ENCODE measurements around the gene CRYGS.
A peak's percentile ranks its signal among the peaks of the same experiment; 100 is the strongest.

CRYGS gene

GRCh38 chr3:186551387-186551786, 7.2 kb upstream of the CRYGS start:
- TF ChIP-seq RAD21 (IDR thresholded peaks at IDR 0.05; ENCODE audit: low read depth) (no peak), TAF1 (IDR thresholded peaks at IDR 0.05; ENCODE audit: low read depth) (no peak), NFIC (IDR thresholded peaks at IDR 0.05) (no peak), TCF12 (IDR thresholded peaks at IDR 0.05; ENCODE audit: low read depth) (no peak), CEBPB (IDR thresholded peaks at IDR 0.05) (no peak), FOXM1 (IDR thresholded peaks at IDR 0.05; ENCODE audit: borderline replicate concordance, low read depth) (no peak), YY1 (IDR thresholded peaks at IDR 0.05; ENCODE audit: low read depth) (no peak), ZBTB7A (IDR thresholded peaks at IDR 0.05; ENCODE audit: low read depth) (no peak), CREB1 (IDR thresholded peaks at IDR 0.05; ENCODE audit: low read depth) (no peak), MAX (IDR thresholded peaks at IDR 0.05) (no peak), EP300 (IDR thresholded peaks at IDR 0.05; ENCODE audit: borderline replicate concordance) (no peak), TEAD4 (IDR thresholded peaks at IDR 0.05) (no peak), EGR1 (IDR thresholded peaks at IDR 0.05) (no peak)
- TF ChIP-seq, protein P1, sequence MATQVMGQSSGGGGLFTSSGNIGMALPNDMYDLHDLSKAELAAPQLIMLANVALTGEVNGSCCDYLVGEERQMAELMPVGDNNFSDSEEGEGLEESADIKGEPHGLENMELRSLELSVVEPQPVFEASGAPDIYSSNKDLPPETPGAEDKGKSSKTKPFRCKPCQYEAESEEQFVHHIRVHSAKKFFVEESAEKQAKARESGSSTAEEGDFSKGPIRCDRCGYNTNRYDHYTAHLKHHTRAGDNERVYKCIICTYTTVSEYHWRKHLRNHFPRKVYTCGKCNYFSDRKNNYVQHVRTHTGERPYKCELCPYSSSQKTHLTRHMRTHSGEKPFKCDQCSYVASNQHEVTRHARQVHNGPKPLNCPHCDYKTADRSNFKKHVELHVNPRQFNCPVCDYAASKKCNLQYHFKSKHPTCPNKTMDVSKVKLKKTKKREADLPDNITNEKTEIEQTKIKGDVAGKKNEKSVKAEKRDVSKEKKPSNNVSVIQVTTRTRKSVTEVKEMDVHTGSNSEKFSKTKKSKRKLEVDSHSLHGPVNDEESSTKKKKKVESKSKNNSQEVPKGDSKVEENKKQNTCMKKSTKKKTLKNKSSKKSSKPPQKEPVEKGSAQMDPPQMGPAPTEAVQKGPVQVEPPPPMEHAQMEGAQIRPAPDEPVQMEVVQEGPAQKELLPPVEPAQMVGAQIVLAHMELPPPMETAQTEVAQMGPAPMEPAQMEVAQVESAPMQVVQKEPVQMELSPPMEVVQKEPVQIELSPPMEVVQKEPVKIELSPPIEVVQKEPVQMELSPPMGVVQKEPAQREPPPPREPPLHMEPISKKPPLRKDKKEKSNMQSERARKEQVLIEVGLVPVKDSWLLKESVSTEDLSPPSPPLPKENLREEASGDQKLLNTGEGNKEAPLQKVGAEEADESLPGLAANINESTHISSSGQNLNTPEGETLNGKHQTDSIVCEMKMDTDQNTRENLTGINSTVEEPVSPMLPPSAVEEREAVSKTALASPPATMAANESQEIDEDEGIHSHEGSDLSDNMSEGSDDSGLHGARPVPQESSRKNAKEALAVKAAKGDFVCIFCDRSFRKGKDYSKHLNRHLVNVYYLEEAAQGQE (IDR thresholded peaks at IDR 0.05; ENCODE audit: low read depth) = no peak
- TF ChIP-seq, protein P2, sequence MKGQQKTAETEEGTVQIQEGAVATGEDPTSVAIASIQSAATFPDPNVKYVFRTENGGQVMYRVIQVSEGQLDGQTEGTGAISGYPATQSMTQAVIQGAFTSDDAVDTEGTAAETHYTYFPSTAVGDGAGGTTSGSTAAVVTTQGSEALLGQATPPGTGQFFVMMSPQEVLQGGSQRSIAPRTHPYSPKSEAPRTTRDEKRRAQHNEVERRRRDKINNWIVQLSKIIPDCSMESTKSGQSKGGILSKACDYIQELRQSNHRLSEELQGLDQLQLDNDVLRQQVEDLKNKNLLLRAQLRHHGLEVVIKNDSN (IDR thresholded peaks at IDR 0.05) = no peak

- TF ChIP-seq MAX (IDR thresholded peaks at IDR 0.05) = no peak
- no peak for TF ChIP-seq EP300 (IDR thresholded peaks at IDR 0.05; ENCODE audit: borderline replicate concordance)
- no peak for TF ChIP-seq NFIC (IDR thresholded peaks at IDR 0.05)
- TF ChIP-seq TAF1 (IDR thresholded peaks at IDR 0.05; ENCODE audit: low read depth) = no peak
- TF ChIP-seq ZBTB7A (IDR thresholded peaks at IDR 0.05; ENCODE audit: low read depth) = no peak
- TF ChIP-seq TEAD4 (IDR thresholded peaks at IDR 0.05) = no peak
- no peak for TF ChIP-seq FOXM1 (IDR thresholded peaks at IDR 0.05; ENCODE audit: borderline replicate concordance, low read depth)
- TF ChIP-seq EGR1 (IDR thresholded peaks at IDR 0.05) = no peak
Observed at GRCh38 chr3:186549497-186549896, 5.3 kb upstream of the CRYGS start.

GRCh38 chr3:186540835-186541226, 3.3 kb downstream of the CRYGS start:
- TF ChIP-seq EGR1 (IDR thresholded peaks at IDR 0.05) (no peak), EP300 (IDR thresholded peaks at IDR 0.05; ENCODE audit: borderline replicate concordance) (no peak), NFIC (IDR thresholded peaks at IDR 0.05) (no peak), TAF1 (IDR thresholded peaks at IDR 0.05; ENCODE audit: low read depth) (no peak), TCF12 (IDR thresholded peaks at IDR 0.05; ENCODE audit: low read depth) (no peak), CEBPB (IDR thresholded peaks at IDR 0.05) (no peak)
- TF ChIP-seq, protein P1 (IDR thresholded peaks at IDR 0.05; ENCODE audit: low read depth) = no peak

GRCh38 chr3:186540221-186540834, 3.9 kb downstream of the CRYGS start:
- peak; percentile 94 for TF ChIP-seq RAD21 (IDR thresholded peaks at IDR 0.05; ENCODE audit: low read depth)
- TF ChIP-seq CEBPB (IDR thresholded peaks at IDR 0.05) = no peak
- TF ChIP-seq, protein P2 (IDR thresholded peaks at IDR 0.05) = no peak
- no peak for TF ChIP-seq TEAD4 (IDR thresholded peaks at IDR 0.05)
- TF ChIP-seq EGR1 (IDR thresholded peaks at IDR 0.05) = no peak
- no peak for TF ChIP-seq EP300 (IDR thresholded peaks at IDR 0.05; ENCODE audit: borderline replicate concordance)
- TF ChIP-seq MAX (IDR thresholded peaks at IDR 0.05) = no peak
- TF ChIP-seq TCF12 (IDR thresholded peaks at IDR 0.05; ENCODE audit: low read depth) = no peak
- TF ChIP-seq FOXM1 (IDR thresholded peaks at IDR 0.05; ENCODE audit: borderline replicate concordance, low read depth) = 0 out of 2 replicates have a peak, but pooled peaks have one; percentile 25
- TF ChIP-seq CREB1 (IDR thresholded peaks at IDR 0.05; ENCODE audit: low read depth) = no peak
- TF ChIP-seq NFIC (IDR thresholded peaks at IDR 0.05) = no peak
- no peak for TF ChIP-seq YY1 (IDR thresholded peaks at IDR 0.05; ENCODE audit: low read depth)
- TF ChIP-seq TAF1 (IDR thresholded peaks at IDR 0.05; ENCODE audit: low read depth) = no peak
- TF ChIP-seq, protein P1 (IDR thresholded peaks at IDR 0.05; ENCODE audit: low read depth) = no peak
- TF ChIP-seq ZBTB7A (IDR thresholded peaks at IDR 0.05; ENCODE audit: low read depth) = no peak

All from Ishikawa (cell line).